ENCODE data around the gene VSTM2L.

Gene VSTM2L

DNA sequence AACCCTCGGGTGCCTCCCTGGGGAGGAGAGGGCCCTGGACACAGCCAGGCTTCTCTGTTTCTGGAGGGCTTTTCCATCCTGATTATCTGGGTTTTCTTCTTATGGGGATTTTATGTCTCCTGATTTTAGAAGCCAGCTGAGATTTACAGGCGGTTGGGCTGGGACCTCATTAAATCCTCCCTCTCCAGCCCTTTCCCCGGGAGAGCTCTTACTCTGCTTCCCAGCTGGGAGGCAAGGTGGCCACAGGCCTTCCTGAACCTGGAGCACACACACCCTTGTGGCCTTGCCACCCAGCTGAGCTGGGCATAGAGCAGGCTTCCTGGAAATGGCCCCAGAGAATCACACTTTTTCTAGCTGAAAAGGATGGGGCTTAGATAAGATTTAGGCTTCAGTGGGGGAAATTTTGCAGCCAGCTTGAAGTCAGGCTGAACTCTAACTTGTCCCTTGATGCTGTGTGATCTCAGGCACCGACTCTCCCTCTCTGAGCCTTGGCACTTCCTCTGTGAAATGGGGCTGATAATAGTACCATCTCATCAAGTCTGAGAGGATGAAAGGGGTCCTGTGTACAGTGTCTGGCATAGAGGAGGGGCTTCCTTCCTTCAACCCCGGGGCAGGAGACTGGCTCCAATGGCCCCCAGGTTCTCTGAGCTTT, 16.6 kb downstream of the VSTM2L start:
- no peak for DNase-seq (ENCODE audit: low read depth)

- DNase-seq (ENCODE audit: low read depth) = no peak
Observed at GRCh38 chr20:37920270-37920669, 17.3 kb downstream of the VSTM2L start.

DNA sequence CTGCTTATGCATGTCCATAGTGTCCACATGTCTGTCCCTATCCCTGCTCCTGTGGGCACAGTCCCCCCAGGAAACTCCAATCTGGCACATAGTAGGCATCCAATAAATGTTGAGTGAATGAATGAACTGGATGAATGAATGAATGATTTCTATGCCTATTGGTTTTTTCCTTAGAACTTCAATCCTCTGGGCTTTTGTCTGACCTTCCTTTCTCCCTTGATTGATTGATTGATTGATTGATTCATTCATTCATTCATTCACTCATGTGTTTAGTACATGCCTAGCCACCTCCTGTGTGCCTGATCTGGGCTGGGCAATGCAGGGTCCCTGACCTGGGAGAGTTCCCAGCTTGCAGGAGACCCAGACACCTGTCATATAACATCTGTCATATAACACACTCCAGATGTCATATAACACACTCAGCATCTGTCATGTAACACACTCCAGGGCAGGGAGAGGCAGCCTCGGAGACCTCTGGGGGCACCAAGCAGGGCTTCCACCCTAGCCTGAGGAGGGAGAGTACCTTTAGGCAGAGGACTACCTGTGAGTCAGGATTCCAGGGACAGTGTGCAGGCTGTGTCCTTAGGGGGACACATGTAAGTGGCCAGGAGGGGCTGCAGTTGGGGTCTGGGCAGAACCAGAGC, 17.9 kb downstream of the VSTM2L start:
- no peak for DNase-seq (ENCODE audit: low read depth)

- DNase-seq (ENCODE audit: low read depth) = no peak
Observed at GRCh38 chr20:37921341-37921929, 18.5 kb downstream of the VSTM2L start.

DNA sequence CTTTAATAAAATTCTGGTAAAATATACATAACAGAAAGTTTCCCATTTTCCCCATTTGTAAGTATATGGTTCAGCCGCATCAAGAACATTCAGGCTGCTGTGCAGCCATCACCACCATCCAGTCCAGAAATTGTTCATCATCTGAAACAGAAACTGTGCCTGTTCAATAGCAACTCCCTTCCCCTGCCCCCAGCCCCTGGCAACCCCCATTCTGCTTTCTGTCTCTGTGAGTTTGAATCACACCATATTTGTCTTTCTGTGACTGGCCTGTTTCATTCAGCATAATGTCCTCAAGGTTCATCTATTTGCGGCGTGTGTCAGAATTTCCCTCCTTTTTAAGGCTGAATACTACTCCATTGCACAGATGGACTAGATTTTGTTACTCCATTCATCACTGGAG, 19.1 kb downstream of the VSTM2L start:
- no peak for DNase-seq (ENCODE audit: low read depth)

- DNase-seq (ENCODE audit: low read depth) = no peak
Observed at GRCh38 chr20:37925265-37926165, 22.6 kb downstream of the VSTM2L start.

DNA sequence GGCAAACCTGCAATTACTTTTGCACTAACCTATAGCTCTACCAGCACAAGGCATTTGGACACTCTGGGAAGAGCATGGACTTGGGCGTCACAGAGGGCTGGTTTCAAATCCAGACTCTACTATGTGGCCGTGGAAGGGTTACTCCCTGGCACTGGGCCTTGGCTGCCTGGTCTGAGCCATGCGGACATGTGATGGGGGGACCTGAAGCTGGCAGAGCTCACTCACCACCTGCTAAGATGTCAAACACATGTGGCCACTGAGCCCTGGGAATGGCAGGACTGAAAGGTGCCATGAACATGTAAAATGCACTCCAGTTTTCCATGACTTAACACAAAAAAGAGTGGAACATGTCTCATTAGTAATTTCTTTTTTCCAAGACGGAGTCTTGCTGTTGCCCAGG, 23.7 kb downstream of the VSTM2L start:
- DNase-seq (ENCODE audit: low read depth) = no peak

- no peak for DNase-seq (ENCODE audit: low read depth)
Observed at GRCh38 chr20:37927410-37928095, 24.6 kb downstream of the VSTM2L start.

DNA sequence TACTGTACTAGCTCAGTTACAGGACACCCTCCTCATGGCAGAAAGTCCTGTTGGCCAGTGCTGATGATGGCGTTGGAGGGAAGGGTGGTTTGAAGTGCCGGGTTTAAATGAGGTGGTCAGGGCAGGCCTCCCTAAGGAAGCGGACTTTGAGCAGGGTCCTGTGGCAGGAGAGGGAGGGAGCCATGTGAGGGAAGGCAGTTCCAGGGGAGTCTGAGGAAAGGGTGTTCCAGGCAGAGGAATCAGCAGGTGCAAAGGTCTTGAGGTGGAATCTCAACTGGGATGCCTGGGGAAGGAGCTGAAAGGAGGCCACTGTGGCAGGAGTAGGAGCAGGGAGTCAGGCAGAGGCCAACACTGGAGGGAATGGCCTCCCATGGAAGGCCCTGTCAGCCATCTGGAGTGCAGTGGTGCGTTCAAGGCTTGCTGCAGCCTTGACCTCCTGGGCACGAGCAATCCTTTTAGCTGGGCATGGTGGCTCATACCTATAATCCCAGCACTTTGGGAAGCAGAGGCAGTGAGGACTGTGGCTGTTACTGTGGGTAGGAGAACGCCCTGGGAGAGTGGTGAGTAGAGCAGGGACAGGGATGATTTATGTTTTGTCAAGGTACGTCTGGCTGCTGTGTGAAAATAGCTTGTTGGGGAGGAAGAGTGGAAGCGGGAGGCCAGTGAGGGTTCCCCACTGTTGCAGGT, 26.2 kb downstream of the VSTM2L start:
- DNase-seq (ENCODE audit: low read depth) = no peak

DNA sequence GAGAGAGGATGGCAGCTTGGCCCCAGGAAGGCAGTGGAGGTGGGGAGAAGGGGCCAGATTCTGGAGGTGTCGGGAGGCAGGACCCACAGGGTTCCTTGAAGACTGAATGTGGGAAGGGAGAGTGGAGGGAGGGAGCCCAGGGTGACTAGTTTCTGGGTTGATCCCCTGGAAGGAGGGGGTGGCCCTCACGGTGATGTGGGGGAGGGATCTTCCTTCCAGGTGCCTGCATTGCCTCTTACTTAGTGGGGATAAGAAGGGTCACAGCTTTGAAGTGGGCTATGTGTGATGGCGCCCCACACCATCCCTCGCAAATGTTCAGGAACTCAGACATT, 26.7 kb downstream of the VSTM2L start:
- no peak for DNase-seq (ENCODE audit: low read depth)

GRCh38 chr20:37931153-37931922, 28.4 kb downstream of the VSTM2L start:
- no peak for DNase-seq (ENCODE audit: low read depth)

DNA sequence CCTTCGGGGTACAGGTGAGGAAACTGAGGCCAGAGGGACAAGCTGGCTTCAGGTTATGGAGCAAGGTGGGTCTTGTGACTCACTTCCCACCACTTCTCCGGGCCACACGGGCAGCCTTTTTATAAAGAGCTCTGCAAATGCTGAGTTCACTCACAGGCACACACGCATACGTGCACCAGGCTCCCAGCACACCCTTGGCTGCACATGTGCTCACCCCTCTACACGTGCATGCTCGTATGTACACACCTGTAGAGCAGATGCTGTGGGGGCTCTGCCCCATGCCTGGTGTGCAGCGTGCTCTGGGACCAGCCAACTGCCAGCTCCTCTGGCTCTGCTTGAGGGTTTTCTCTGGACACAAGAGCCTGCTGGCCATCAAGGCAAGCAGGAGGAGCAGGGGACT, 29.1 kb downstream of the VSTM2L start:
- no peak for DNase-seq (ENCODE audit: low read depth)

DNA sequence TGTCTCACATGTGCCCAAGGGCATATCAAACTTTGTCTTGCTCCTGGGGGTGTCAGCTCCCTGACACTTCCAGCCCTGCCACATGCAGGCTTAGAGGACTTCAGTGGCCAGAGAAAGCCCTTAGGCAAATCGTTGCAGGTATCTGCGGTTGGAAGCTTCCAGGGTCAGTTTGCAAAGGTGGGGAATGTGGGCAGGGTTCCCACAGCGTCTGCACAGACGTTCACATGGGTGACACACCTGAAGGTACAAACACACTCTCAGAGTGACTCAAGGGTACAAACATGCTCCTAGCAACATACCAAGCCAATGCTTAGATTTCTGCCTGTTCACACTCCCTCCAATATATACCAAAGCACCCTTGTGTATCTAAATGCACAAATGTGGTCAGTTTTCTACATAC, 30.0 kb downstream of the VSTM2L start:
- no peak for DNase-seq (ENCODE audit: low read depth)

GRCh38 chr20:37933786-37934633, 31.1 kb downstream of the VSTM2L start:
- no peak for DNase-seq (ENCODE audit: low read depth)

DNA sequence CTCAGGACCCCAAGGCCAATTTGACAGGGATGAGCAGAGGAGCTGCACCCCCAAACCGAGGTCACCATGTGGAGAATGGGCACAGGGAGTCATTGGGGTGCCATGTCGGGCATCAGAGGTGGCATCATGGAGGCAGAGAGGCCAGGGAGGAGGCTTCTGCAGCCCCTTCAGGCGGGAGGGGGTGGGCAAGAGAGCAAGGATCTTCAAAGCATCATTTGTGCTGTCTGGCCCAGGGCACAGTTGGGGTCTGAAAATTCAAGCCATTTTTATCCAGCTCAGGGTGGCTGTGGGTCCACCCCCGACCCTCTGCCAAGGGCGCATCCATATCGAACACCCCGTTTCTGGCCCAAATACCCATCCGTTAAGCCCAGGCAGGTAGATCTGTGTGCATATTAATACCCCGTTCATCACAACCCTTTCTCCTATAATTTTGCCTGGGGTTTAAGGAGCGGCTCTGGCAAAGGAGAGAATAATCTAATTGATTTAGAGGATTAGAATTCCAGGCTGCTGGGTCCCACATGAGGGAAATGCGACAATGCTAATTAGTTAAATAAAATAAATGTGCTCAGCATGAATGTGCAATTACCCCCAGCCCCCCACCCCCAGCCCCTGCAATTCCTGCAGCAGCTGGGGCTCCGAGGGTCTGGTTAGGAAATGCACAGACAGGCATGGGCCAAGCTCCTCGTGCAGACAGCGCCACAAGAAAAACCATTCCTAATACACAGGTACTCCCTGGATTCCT, 31.9 kb downstream of the VSTM2L start:
- DNase-seq (ENCODE audit: low read depth) = no peak

- DNase-seq (ENCODE audit: low read depth) = no peak
Observed at GRCh38 chr20:37935435-37935834, 32.5 kb downstream of the VSTM2L start.

DNA sequence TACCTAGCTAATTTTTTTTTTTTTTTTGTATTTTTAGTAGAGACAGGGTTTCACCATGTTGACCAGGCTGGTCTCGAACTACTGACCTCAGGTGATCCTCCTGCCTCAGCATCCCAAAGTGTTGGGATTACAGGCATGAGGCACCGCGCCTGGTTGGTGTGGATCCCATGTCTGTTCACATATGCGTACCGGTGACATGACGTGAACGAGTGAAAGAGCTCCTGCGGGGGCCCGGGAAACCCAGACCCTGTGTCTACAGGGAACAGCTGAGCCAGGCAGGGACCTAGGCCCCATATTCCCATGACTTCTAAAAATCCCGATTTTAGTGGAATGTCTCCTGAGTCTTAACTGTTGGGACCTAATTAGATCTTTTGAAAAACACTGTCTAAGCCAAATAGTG, 33.1 kb downstream of the VSTM2L start:
- no peak for DNase-seq (ENCODE audit: low read depth)

- no peak for DNase-seq (ENCODE audit: low read depth)
Observed at GRCh38 chr20:37936451-37936850, 33.5 kb downstream of the VSTM2L start.

- DNase-seq (ENCODE audit: low read depth) = no peak
Observed at GRCh38 chr20:37937686-37938085, 34.8 kb downstream of the VSTM2L start.

All from ELR (cell line).